K562 (cell line): ENCODE measurements around the gene FXYD4. TPM values are rescaled to one million over a fixed set of nuclear protein-coding genes. Genes with fewer than 3 reads are reported as not detected.

Experiments used
- ATAC-seq: fragments of 200-7000 bp; cut with Tn5 transposase; 3 replicates; pipeline ENCODE4 v1.9.1; 2020; ENCODE audit warnings: moderate library complexity
- BruUV-seq: library from RNA; stranded (reverse); fragments of 400-500 nt; replicated peaks from 2 replicates; lab custom pipeline; 2021; lab: Mats Ljungman, UMichigan
- CTCF ChIA-PET: fragments of 300-600 bp; formaldehyde crosslinking; extraction: SDS; loops from one replicate; lab custom pipeline; 2021; ENCODE audit warnings: low intra/inter-chr PET ratio; lab: Yijun Ruan, JAX
- POLR2A ChIA-PET: fragments of 300-600, 350-650 bp; sonication (Branson Sonifier 250); formaldehyde crosslinking; extraction: SDS; loops from one replicate; lab custom pipeline; 2021; ENCODE audit warnings: antibody characterized with exemption, inconsistent platforms; lab: Yijun Ruan, JAX
- DNase-seq, 4 experiments: peaks; one replicate each; pipeline versions ENCODE4 v3.0.0 to v3.0.0-alpha.2; 2011 to 2018; ENCODE audit warnings: low spot score in 3 of 4, mixed read lengths in 3 of 4; ENCODE audit errors: extremely low read depth in 1 of 4
- FAIRE-seq: peaks from 2 replicates; lab custom pipeline; 2011; peaks lifted over from hg19 to GRCh38; lab: Jason Lieb, UNC
- H2AFZ ChIP-seq: 2 replicates; pipeline ENCODE4 v1.6.0; 2011; ENCODE audit warnings: low read depth, low read length, control low read depth, inconsistent platforms
- H3K27ac ChIP-seq: fragments of 200-600 bp; 3 replicates; pipeline ENCODE4 v1.8.0; 2011; ENCODE audit warnings: low read depth, mild to moderate bottlenecking, control low read depth, inconsistent platforms, low read length, moderate library complexity, mixed read lengths; ENCODE audit errors: extremely low read depth
- H3K27me3 ChIP-seq, 2 experiments: fragments of 300-600 bp in 1 of 2; 2 replicates in 1 of 2; 3 replicates in 1 of 2; pipeline versions ENCODE4 v1.6.0 to v1.8.0; 2011; ENCODE audit warnings: inconsistent platforms in 2 of 2, low read length in 2 of 2, mild to moderate bottlenecking in 1 of 2, mixed read lengths in 1 of 2, moderate library complexity in 1 of 2; ENCODE audit not compliant: control insufficient read depth in 2 of 2, insufficient read depth in 2 of 2
- H3K36me3 ChIP-seq: fragments of 300-600 bp; 3 replicates; pipeline ENCODE4 v1.8.0; 2011; ENCODE audit warnings: mild to moderate bottlenecking, low read length, inconsistent platforms; ENCODE audit not compliant: control insufficient read depth, insufficient read depth
- H3K4me1 ChIP-seq, 2 experiments: fragments of 200-600 bp in 1 of 2; replicated peaks in 1 of 2; 2 replicates in 1 of 2; 3 replicates in 1 of 2; pipeline versions ENCODE4 v1.5.1 to v1.8.0; 2011; ENCODE audit warnings: inconsistent platforms in 2 of 2, low read length in 2 of 2, mild to moderate bottlenecking in 1 of 2, mixed read lengths in 1 of 2, moderate library complexity in 1 of 2; ENCODE audit not compliant: control insufficient read depth in 2 of 2, insufficient read depth in 2 of 2
- H3K4me2 ChIP-seq: 2 replicates; pipeline ENCODE4 v1.6.1; 2011; ENCODE audit warnings: low read length, control low read depth, inconsistent platforms, mixed read lengths; ENCODE audit not compliant: insufficient read depth
- H3K4me3 ChIP-seq: fragments of 200-600 bp; sonication (generic), shearing (Covaris generic); 2 replicates; pipeline ENCODE4 v1.5.1; 2016; ENCODE audit warnings: control low read depth, inconsistent platforms
- H3K79me2 ChIP-seq: fragments of 200-600 bp; 3 replicates; pipeline ENCODE4 v1.8.0; 2011; ENCODE audit warnings: low read length, inconsistent platforms; ENCODE audit not compliant: control insufficient read depth, insufficient read depth
- H3K9ac ChIP-seq, 2 experiments: 2 replicates each; pipeline versions ENCODE4 v1.6.0 to v1.6.1; 2011; ENCODE audit warnings: low read depth in 2 of 2, low read length in 2 of 2, control low read depth in 1 of 2, inconsistent platforms in 1 of 2, mild to moderate bottlenecking in 1 of 2, mixed read lengths in 1 of 2; ENCODE audit not compliant: insufficient read depth in 1 of 2
- H3K9me1 ChIP-seq: one replicate; pipeline ENCODE4 v1.6.0; 2011; ENCODE audit warnings: inconsistent platforms, mild to moderate bottlenecking, low read length, moderate library complexity; ENCODE audit not compliant: control insufficient read depth, insufficient read depth
- H3K9me3 ChIP-seq: replicated peaks from 2 replicates; pipeline ENCODE4 v1.5.1; 2011; ENCODE audit warnings: low read depth, low read length, inconsistent platforms; ENCODE audit not compliant: control insufficient read depth, insufficient read depth
- H4K20me1 ChIP-seq: replicated peaks from 2 replicates; pipeline ENCODE4 v1.6.1; 2011; ENCODE audit warnings: low read length, inconsistent platforms, mixed read lengths; ENCODE audit not compliant: control insufficient read depth, insufficient read depth
- WGBS: fragments of 100-300 bp; shearing (Covaris generic); methylation state at CpG from one replicate; pipeline ENCODE4 v1.1.6; 2016; ENCODE audit warnings: low coverage, mixed read lengths; ENCODE audit not compliant: insufficient coverage; ENCODE audit errors: missing lambda C conversion rate; 5-methylcytosine and 5-hydroxymethylcytosine counted together
- in situ Hi-C: fragments of 300-500 bp; cut with MboI; formaldehyde crosslinking; loops from 4 replicates; pipeline ENCODE4 v1.15.0; 2018; ENCODE audit warnings: inconsistent platforms, mixed read lengths
- intact Hi-C: fragments of 100-400 bp; cut with micrococcal nuclease; formaldehyde crosslinking; loops from 2 replicates; pipeline ENCODE4 v1.14.2; 2022
- polyA plus RNA-seq, 8 experiments: library from polyadenylated mRNA; depleted of rRNA in 4 of 8; stranded (reverse) in 5 of 8; unstranded in 3 of 8; fragments of >200 nt; fragmentation: Nextera tagmentation in 2 of 8; fragmentation: Illumina TruSeq in 1 of 8; extraction: Ambion mirVana in 2 of 8; extraction: Trizol in 1 of 8; gene quantifications; 2 replicates each; pipeline versions ENCODE4 v1.2.1 to v1.2.3, GENCODE V29; 2011 to 2014; ENCODE audit warnings: inconsistent platforms in 1 of 8, missing spikeins in 1 of 8
- total RNA-seq, 7 experiments: library from RNA; depleted of rRNA in 6 of 7; stranded (reverse); fragments of >200 nt in 6 of 7; fragmentation: Illumina TruSeq in 2 of 7; extraction: Trizol in 2 of 7; gene quantifications; 2 replicates each; pipeline versions ENCODE4 v1.2.1 to v1.2.3, GENCODE V29; 2011 to 2021; ENCODE audit warnings: low replicate concordance in 1 of 7
- TF ChIP-seq, protein P1 (sequence below), 2 experiments: fragments of 450-650 bp; IDR thresholded peaks; 2 replicates each; pipeline ENCODE4 v1.6.1; 2018; ENCODE audit warnings: mild to moderate bottlenecking in 2 of 2, low read depth in 1 of 2; ENCODE audit not compliant: partially characterized antibody in 2 of 2
- TF ChIP-seq, protein P2 (sequence below): fragments of 250-450 bp; sonication (Bioruptor Pico); IDR thresholded peaks from 2 replicates; pipeline ENCODE4 v1.8.0; 2022; ENCODE audit warnings: inconsistent platforms
- TF ChIP-seq, protein P3 (sequence below): fragments of 450-650 bp; IDR thresholded peaks from 2 replicates; pipeline ENCODE4 v1.6.1; 2016; ENCODE audit warnings: borderline replicate concordance
- TF ChIP-seq, protein P4 (sequence below): sonication (generic); formaldehyde crosslinking; IDR thresholded peaks from 2 replicates; pipeline ENCODE4 v1.8.1; 2023; ENCODE audit warnings: mild to moderate bottlenecking, missing genetic modification reagents

Gene FXYD4
- total and polyA plus RNA-seq, 9 of the 15 experiments (the other 6 are each of a cell fraction or from before 2014, with no cell fraction given): not detected

DNA sequence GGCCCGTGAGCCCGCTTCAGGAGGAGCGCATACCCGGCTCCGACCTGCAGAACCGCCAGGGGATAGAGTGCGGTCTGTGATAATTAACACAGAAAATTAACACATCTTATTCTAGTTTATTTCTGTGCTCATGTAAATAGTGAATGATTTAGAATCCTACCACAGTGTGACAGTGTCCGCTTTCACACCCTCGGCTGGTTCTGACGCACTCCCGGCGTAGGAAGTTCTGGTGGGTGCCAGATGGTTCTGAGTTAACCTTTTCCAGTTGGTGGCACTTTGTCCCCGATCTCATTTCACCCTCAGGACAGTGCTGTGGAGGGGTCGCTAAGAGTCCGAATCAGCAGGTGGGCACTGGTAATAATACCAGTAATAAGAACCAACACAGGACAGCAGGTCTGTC lies 28.3 kb upstream of the FXYD4 start:
- ATAC-seq: no peak
- in situ Hi-C loops (no loop called here), intact Hi-C loops (loop anchor here (10.0 kb wide), 1 partner anchor 208 kb away; the partner anchor contains the start of gene CSGALNACT2)
- Histone ChIP-seq H3K27ac (no peak overlapping the region), H3K9ac (no peak overlapping the region), H4K20me1 (no peaks in the 10 kb centered on the region), H3K27me3 (peaks cover 35 to 63% of the 10 kb centered on the region in 2 experiments), H3K4me1 (peaks cover 5 to 16% of the 10 kb centered on the region in 2 experiments; a peak in 3 of 5 replicates), H3K9me3 (no peaks in the 10 kb centered on the region), H3K9me1 (no peaks in the 10 kb centered on the region), H3K4me2 (no peak overlapping the region), H3K79me2 (no peaks in the 10 kb centered on the region), H3K36me3 (no peaks in the 10 kb centered on the region), H2AFZ (no peak overlapping the region), H3K4me3 (no peak overlapping the region)
- TF ChIP-seq, protein P1, sequence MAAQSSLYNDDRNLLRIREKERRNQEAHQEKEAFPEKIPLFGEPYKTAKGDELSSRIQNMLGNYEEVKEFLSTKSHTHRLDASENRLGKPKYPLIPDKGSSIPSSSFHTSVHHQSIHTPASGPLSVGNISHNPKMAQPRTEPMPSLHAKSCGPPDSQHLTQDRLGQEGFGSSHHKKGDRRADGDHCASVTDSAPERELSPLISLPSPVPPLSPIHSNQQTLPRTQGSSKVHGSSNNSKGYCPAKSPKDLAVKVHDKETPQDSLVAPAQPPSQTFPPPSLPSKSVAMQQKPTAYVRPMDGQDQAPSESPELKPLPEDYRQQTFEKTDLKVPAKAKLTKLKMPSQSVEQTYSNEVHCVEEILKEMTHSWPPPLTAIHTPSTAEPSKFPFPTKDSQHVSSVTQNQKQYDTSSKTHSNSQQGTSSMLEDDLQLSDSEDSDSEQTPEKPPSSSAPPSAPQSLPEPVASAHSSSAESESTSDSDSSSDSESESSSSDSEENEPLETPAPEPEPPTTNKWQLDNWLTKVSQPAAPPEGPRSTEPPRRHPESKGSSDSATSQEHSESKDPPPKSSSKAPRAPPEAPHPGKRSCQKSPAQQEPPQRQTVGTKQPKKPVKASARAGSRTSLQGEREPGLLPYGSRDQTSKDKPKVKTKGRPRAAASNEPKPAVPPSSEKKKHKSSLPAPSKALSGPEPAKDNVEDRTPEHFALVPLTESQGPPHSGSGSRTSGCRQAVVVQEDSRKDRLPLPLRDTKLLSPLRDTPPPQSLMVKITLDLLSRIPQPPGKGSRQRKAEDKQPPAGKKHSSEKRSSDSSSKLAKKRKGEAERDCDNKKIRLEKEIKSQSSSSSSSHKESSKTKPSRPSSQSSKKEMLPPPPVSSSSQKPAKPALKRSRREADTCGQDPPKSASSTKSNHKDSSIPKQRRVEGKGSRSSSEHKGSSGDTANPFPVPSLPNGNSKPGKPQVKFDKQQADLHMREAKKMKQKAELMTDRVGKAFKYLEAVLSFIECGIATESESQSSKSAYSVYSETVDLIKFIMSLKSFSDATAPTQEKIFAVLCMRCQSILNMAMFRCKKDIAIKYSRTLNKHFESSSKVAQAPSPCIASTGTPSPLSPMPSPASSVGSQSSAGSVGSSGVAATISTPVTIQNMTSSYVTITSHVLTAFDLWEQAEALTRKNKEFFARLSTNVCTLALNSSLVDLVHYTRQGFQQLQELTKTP (IDR thresholded peaks at IDR 0.05; ENCODE audit: low read depth in 1 of 2, partially characterized antibody in 2 of 2): no peak
- TF ChIP-seq, protein P2, sequence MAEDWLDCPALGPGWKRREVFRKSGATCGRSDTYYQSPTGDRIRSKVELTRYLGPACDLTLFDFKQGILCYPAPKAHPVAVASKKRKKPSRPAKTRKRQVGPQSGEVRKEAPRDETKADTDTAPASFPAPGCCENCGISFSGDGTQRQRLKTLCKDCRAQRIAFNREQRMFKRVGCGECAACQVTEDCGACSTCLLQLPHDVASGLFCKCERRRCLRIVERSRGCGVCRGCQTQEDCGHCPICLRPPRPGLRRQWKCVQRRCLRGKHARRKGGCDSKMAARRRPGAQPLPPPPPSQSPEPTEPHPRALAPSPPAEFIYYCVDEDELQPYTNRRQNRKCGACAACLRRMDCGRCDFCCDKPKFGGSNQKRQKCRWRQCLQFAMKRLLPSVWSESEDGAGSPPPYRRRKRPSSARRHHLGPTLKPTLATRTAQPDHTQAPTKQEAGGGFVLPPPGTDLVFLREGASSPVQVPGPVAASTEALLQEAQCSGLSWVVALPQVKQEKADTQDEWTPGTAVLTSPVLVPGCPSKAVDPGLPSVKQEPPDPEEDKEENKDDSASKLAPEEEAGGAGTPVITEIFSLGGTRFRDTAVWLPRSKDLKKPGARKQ: no peak
- TF ChIP-seq, protein P3, sequence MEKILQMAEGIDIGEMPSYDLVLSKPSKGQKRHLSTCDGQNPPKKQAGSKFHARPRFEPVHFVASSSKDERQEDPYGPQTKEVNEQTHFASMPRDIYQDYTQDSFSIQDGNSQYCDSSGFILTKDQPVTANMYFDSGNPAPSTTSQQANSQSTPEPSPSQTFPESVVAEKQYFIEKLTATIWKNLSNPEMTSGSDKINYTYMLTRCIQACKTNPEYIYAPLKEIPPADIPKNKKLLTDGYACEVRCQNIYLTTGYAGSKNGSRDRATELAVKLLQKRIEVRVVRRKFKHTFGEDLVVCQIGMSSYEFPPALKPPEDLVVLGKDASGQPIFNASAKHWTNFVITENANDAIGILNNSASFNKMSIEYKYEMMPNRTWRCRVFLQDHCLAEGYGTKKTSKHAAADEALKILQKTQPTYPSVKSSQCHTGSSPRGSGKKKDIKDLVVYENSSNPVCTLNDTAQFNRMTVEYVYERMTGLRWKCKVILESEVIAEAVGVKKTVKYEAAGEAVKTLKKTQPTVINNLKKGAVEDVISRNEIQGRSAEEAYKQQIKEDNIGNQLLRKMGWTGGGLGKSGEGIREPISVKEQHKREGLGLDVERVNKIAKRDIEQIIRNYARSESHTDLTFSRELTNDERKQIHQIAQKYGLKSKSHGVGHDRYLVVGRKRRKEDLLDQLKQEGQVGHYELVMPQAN: no peak
- TF ChIP-seq, protein P4, sequence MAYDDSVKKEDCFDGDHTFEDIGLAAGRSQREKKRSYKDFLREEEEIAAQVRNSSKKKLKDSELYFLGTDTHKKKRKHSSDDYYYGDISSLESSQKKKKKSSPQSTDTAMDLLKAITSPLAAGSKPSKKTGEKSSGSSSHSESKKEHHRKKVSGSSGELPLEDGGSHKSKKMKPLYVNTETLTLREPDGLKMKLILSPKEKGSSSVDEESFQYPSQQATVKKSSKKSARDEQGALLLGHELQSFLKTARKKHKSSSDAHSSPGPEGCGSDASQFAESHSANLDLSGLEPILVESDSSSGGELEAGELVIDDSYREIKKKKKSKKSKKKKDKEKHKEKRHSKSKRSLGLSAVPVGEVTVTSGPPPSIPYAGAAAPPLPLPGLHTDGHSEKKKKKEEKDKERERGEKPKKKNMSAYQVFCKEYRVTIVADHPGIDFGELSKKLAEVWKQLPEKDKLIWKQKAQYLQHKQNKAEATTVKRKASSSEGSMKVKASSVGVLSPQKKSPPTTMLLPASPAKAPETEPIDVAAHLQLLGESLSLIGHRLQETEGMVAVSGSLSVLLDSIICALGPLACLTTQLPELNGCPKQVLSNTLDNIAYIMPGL (CRISPR knock-in tag): no peak
- WGBS: 70% methylated on average over 15 of the region's 15 CpGs
- no peak for FAIRE-seq
- DNase-seq: no peak
- POLR2A ChIA-PET: no interaction called here
- BruUV-seq: no TSS peak
- CTCF ChIA-PET: no interaction called here
